Peyer's patch (tissue), 4 donors: Measurements from ENCODE around the gene LTBP2. TPM values are rescaled to one million over a fixed set of nuclear protein-coding genes. Genes with fewer than 3 reads are reported as not detected.

Experiments
- DNase-seq, 3 donors: peaks; one replicate each; pipeline ENCODE4 v3.0.0-alpha.2; 2017 to 2019
- H3K27ac ChIP-seq, 4 donors: fragments of 200-600 bp; sonication (generic); one replicate each; pipeline ENCODE4 v1.5.1; 2016 to 2019
- H3K27me3 ChIP-seq, 2 donors: fragments of 200-600 bp; sonication (generic); one replicate each; pipeline ENCODE4 v1.5.1; 2019
- H3K36me3 ChIP-seq, 3 donors: fragments of 200-600 bp; sonication (generic); one replicate each; pipeline ENCODE4 v1.5.1; 2016 to 2019
- H3K4me1 ChIP-seq, 4 donors: fragments of 200-600 bp; sonication (generic); one replicate each; pipeline ENCODE4 v1.5.1; 2016 to 2019
- H3K4me3 ChIP-seq, 4 donors: fragments of 200-600 bp; sonication (generic); 1 replicate in 3 of 4; 2 replicates in 1 of 4; pipeline ENCODE4 v1.5.1; 2016 to 2019; ENCODE audit warnings: mild to moderate bottlenecking in 1 of 4
- H3K9me3 ChIP-seq, 4 donors: fragments of 200-600 bp; sonication (generic); one replicate each; pipeline ENCODE4 v1.5.1; 2016 to 2019; ENCODE audit warnings: mild to moderate bottlenecking in 1 of 4
- POLR2A ChIP-seq, 2 donors: fragments of 450-650 bp; IDR thresholded peaks; one replicate each; pipeline ENCODE4 v1.5.1; 2017; ENCODE audit warnings: antibody characterized with exemption in 2 of 2, mild to moderate bottlenecking in 2 of 2, moderate library complexity in 2 of 2
- total RNA-seq, 4 donors: library from RNA; depleted of rRNA; stranded (reverse); fragments of >200 nt; gene quantifications; one replicate each; pipeline ENCODE4 v1.1.0, GENCODE V29; 2016
- TF ChIP-seq, protein P1 (sequence below), 6 experiments: fragments of 450-650 bp in 4 of 6; fragments of 200-600 bp in 2 of 6; sonication (generic) in 1 of 6; IDR thresholded peaks; one replicate each; pipeline ENCODE4 v1.5.1; 2017 to 2019; ENCODE audit warnings: antibody characterized with exemption in 6 of 6, mild to moderate bottlenecking in 3 of 6, moderate library complexity in 1 of 6

Gene LTBP2
- total RNA-seq, 4 donors from 2014 or later: 10.7 to 34.7 (median 16.0) TPM

DNA sequence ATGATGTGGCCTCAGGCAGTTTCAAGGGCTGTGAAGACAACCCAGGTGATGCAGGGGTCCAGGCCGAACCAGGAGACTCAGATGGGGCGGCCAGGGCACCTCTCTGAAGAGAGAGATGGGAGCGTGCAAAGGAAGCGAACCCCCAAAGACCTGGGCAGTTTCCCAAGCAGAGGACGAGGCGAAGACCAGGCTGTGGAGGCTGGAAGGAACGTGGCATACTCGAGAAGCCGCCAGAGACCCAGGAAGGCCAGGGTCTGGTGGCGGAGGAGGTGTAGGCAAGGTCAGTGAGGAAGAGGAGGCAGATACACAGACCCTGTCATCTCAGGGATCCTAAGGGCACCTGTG lies 24.7 kb downstream of the LTBP2 start:
- no peaks in the 10 kb centered on the region for H3K27me3 ChIP-seq
- H3K36me3 ChIP-seq: no peaks in the 10 kb centered on the region
- no peak overlapping the region for H3K4me3 ChIP-seq
- H3K9me3 ChIP-seq: no peaks in the 10 kb centered on the region
- no peaks in the 10 kb centered on the region for H3K4me1 ChIP-seq
- no peak overlapping the region for H3K27ac ChIP-seq
- no peak for TF ChIP-seq POLR2A (IDR thresholded peaks at IDR 0.05)
- TF ChIP-seq, protein P1, sequence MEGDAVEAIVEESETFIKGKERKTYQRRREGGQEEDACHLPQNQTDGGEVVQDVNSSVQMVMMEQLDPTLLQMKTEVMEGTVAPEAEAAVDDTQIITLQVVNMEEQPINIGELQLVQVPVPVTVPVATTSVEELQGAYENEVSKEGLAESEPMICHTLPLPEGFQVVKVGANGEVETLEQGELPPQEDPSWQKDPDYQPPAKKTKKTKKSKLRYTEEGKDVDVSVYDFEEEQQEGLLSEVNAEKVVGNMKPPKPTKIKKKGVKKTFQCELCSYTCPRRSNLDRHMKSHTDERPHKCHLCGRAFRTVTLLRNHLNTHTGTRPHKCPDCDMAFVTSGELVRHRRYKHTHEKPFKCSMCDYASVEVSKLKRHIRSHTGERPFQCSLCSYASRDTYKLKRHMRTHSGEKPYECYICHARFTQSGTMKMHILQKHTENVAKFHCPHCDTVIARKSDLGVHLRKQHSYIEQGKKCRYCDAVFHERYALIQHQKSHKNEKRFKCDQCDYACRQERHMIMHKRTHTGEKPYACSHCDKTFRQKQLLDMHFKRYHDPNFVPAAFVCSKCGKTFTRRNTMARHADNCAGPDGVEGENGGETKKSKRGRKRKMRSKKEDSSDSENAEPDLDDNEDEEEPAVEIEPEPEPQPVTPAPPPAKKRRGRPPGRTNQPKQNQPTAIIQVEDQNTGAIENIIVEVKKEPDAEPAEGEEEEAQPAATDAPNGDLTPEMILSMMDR (IDR thresholded peaks at IDR 0.05): no peak
- no peak for DNase-seq

DNA sequence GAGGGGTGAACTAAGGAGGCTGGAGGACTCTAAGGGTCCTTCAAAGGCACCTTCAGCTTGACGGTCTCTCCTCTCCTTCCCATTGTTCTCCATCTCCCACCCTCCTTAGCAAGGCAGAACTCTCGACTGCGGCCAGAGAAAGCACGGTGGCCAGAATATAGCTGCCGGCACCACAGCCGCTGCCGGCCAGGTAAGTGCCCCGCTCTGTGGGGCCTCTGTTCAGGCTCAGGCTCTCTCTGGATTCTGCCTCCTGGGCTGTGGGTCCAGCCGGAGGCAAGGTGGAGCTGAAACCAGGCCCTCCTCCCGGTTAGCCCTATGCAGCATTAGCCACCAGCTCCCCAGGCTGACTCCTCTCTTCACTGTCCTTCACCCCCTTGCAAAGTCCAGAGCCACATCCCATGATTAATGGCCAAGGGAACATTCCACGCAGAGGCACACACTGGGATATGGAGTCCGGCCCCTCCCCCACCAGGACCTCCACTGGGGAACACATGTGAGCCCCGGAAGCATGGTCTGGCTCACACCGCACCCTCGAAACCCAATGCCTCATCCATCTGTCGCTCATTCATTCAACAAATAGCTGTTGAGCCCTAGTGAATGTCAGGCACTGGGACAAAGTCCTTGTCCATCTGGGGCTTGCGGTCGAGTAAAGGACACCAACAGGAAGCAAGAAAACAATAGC lies 25.2 kb downstream of the LTBP2 start:
- H3K4me1 ChIP-seq: no peaks in the 10 kb centered on the region
- no peaks in the 10 kb centered on the region for H3K36me3 ChIP-seq
- H3K27ac ChIP-seq: no peak overlapping the region
- no peaks in the 10 kb centered on the region for H3K9me3 ChIP-seq
- TF ChIP-seq, protein P1 (IDR thresholded peaks at IDR 0.05): no peak
- TF ChIP-seq POLR2A (IDR thresholded peaks at IDR 0.05): no peak
- no peak overlapping the region for H3K4me3 ChIP-seq
- peak in 1 of 3 donors; percentile 34 for DNase-seq
- no peaks in the 10 kb centered on the region for H3K27me3 ChIP-seq

DNA sequence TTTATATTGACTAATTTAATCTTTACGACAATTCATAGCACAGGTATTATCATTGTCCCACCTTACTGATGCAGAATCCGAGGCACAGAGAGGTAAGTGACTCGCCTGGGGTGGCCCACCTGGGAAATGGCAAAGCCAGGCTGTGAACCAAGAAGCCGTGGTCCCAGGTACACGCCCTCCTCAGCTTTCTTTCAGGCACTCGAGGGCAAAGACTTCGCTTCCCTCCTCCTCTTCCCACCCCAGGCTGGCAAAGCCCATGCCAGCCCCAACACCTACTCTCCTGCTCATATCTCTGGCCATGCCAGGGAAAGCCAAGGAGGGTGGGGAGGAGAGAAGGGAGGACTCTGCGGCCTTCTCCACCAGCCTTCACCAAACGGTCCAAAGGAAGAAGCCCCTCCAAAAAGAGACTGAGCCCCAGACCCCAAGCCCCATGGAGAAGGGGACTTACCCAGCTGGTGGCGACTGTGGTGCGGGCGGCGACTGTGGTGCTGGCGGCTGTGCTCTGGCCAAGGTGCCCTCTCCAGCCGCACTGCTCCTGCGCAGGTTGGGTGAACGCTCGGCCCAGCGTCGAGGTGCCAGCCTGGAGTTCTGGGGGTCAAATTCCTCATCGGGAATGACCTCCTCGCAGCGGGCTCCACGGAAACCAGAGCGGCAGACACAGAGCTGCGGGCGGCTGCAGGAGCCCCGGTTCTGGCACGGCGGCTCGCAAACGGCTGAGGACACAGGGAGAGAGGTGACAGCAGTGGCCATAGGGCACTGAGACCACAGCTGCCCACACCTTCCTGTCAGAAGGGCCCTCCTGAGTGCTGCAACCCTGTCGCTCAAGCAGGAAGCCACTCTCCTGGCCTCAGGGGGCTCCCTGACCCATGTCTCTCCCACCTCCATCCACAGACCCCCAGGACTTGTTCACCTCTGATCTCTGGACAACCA lies 26.4 kb downstream of the LTBP2 start:
- H3K4me3 ChIP-seq: no peak overlapping the region
- no peaks in the 10 kb centered on the region for H3K27me3 ChIP-seq
- no peaks in the 10 kb centered on the region for H3K9me3 ChIP-seq
- no peaks in the 10 kb centered on the region for H3K36me3 ChIP-seq
- peak in 1 of 3 donors; percentile 30 for DNase-seq
- no peak overlapping the region for H3K27ac ChIP-seq
- TF ChIP-seq, protein P1 (IDR thresholded peaks at IDR 0.05): no peak
- no peak for TF ChIP-seq POLR2A (IDR thresholded peaks at IDR 0.05)
- H3K4me1 ChIP-seq: no peaks in the 10 kb centered on the region

DNA sequence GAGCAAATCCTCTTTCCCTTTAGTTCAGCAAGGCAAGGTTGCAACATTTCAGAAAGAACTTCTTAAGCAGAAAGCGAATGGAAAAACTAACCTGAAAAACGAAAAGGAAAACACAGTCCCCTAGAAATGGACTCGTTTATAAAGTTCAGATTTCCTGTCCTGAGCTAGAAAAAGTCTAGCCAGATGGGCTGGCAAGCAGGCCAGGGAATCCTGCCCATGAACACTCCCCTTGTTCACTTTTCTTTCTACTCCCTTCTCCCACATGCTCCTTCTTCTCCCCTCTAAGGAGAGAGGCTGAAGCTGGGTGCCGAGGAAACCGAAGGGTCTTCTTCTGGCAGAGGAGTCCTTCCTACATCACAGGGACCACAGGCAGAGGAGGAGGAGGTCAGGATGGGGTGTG lies 27.1 kb downstream of the LTBP2 start:
- Histone ChIP-seq H3K36me3 (no peaks in the 10 kb centered on the region), H3K4me3 (no peak overlapping the region), H3K27ac (no peak overlapping the region), H3K4me1 (no peaks in the 10 kb centered on the region), H3K27me3 (no peaks in the 10 kb centered on the region), H3K9me3 (no peaks in the 10 kb centered on the region)
- TF ChIP-seq POLR2A (IDR thresholded peaks at IDR 0.05): no peak
- TF ChIP-seq, protein P1 (IDR thresholded peaks at IDR 0.05): no peak
- DNase-seq: no peak

DNA sequence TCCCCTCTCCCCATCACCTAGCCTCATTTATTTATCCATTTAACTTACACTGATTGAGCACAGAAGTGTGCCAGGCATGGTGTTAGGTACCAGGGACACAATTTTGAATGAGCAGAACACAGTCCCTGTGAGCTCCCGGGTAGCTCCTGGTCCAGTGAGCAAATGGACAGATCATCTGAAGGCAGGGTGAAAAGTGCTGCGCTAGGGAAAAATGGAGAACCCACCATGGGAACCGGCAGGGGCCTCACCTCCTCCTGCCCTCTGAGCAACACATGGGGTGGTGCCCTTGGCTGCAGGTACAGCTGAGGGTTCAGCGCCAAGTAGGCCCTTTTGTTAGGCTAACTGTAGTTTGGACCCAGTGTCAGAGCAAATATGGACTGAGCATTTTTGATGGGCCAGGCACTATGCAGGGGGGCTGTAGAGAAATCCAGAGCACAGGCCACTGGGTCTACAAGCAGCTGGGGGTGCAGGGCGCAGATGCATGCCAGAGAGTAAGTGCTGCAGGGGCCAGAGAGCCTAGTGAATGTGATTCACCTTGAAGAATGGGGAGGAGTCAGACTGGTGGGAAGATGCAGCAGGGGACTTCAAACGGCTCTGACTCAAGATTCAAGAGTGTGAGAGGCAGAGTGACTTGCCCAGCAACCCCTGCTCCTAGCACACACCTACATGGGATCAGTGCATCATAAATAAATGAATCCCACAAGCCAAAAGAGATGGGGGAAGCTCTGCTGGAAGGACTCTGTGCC lies 28.2 kb downstream of the LTBP2 start:
- Histone ChIP-seq H3K9me3 (no peaks in the 10 kb centered on the region), H3K4me1 (no peaks in the 10 kb centered on the region), H3K27ac (no peak overlapping the region), H3K27me3 (no peaks in the 10 kb centered on the region), H3K4me3 (no peak overlapping the region), H3K36me3 (no peaks in the 10 kb centered on the region)
- TF ChIP-seq, protein P1 (IDR thresholded peaks at IDR 0.05): no peak
- no peak for TF ChIP-seq POLR2A (IDR thresholded peaks at IDR 0.05)
- no peak for DNase-seq
